ENCODE data around the gene SH3RF3. TPM values are rescaled to one million over a fixed set of nuclear protein-coding genes. Genes with fewer than 3 reads are reported as not detected.

SH3RF3 gene
- total RNA-seq, 1 donor, result 0.54 TPM

DNA sequence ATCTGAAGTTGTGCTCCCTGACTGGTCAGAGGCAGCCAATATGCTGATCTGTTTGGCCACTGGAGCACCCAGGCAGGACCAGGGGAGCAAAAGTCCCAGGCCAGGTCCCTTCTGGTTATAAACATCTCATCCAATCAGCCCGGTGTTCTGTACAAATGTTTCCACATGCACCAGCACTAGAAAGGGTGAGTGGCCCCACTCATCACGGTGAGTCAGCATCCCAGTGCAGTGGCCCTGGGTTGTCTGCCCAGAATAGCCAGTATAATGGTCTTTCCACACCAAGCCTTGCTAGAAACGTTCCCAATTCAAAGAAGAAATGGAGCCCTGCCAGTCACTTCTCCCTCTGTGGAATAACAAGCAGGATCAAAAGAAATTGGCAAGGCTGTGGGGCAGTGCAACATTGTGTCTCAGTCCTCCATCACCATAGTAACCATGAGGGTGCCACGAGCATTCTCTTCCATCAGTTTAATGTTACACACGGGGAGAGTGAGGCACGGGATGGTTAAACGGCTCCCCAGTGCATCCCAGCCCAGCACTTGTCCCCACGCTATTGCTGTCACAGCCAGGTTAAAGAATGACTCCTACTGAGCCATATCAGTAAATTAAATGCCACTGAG, 309.9 kb downstream of the SH3RF3 start:
- no peak for DNase-seq (ENCODE audit: low read depth in 2 of 3, low spot score in 2 of 3)

DNA sequence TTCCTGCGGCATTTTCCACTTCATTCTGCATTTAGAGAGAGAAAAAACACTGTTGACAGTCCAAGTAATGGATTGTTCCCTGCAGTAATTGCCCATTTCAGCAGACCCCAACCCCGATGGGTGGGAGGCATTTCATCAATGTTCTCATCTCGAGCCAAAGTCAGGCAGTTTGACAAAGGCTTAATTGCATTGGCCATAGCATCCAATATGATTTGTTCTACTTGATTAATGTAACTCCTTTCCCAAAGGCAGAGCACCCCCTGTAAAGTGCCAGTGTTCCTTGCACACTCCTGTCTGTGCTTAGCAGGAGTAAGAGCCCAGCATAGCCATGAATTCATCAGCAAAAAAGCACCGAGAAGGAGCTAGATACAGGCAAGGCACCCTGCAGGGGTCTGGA, 310.4 kb downstream of the SH3RF3 start:
- DNase-seq (ENCODE audit: low read depth in 2 of 3, low spot score in 2 of 3), result no peak

- no peak for DNase-seq (ENCODE audit: low read depth in 2 of 3, low spot score in 2 of 3)
Observed at GRCh38 chr2:109439986-109440385, 311.0 kb downstream of the SH3RF3 start.

DNA sequence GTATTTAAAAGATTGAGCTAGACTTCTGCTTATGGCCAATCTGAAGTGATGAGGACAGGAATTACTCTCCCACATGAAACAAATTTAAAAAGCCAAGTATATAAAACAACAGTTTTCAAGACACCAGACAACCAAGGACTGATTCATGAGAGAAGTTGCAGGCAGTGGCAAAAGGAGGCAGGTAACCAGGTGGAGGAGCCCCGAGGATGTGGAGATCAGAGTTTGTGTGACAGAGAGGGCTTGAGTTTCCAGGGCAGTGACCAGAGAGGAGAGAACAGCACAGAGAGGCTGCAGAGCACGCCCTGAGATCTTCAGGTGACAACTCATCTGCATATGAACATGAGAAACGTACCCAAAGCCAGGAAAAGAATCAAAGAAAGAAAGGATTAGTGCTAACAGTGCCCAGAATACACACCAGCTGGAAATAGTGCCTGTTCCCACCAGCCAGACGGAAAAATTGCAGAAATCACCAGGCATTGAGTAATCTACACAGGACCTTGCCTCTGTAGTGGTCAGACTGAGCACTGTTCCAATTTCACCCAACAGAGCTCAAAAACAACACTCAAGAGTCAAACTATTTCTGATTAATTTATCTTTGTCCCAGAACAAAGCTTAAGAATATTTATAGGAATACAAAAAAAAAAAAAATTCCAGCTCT, 311.6 kb downstream of the SH3RF3 start:
- no peak for DNase-seq (ENCODE audit: low read depth in 2 of 3, low spot score in 2 of 3)

- DNase-seq (ENCODE audit: low read depth in 2 of 3, low spot score in 2 of 3), result no peak
Observed at GRCh38 chr2:109442715-109443319, 313.8 kb downstream of the SH3RF3 start.

- no peak for DNase-seq (ENCODE audit: low read depth in 2 of 3, low spot score in 2 of 3)
Observed at GRCh38 chr2:109444916-109445315, 315.9 kb downstream of the SH3RF3 start.

DNA sequence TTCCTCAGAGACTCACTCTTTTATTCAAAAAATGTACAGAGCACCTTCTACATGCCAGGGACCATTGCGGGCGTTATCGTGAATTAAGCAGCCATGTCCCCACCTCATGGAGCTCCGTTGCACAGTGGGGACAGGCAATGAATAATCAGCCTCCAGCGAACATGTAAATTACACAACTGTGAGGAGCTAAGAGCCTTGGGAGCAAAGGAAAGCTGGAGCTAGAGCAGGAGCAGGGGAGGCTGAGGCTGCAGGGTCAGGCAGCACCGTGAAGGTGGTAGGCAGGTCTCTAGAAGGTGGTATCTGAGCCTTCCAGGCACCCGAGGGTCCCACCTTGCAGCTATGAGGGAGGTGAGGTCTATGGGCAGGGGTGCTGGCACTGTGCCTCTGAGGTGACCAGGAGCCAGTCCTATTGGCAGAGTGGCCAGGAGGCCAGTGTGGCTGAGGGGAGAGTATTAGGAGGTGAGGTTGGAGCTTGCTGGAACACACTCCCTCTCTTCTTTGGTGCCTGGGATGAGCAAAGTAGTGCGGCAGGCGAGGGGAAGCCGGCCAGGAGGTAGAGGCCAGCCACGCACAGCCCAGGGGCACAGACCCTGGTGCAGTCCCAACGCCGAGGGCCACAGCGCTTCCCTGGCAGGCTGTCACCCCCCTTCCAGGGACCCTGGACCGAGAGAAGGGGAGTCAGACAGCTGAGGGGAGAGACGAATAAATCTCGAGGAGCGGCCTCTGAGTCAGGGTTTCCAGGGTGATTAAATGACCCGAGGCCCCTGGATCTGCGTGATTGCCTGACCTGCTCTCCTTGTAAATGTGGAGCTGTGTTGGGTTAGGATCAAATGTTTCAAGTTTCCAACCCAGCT, 317.5 kb downstream of the SH3RF3 start:
- DNase-seq (ENCODE audit: low read depth in 2 of 3, low spot score in 2 of 3), result no peak

DNA sequence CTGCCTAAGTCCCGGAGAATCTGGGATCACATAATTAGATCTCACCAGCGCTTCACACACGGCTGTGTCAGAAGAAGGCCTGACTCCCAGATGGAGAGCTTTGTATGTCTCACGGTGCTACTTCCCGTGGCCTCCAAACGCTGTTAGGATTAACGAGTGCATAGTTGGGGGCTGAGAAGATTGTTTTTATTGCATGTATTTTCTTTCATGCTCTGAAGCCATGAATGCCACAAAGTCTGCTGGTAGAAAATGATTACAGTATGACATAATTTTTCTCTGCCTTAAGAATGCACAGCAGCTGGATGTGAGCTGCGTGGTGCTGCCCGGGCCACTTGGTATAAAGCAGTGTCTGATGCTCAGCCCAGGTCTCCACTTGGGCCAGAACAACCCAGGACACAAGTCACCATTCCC, 318.3 kb downstream of the SH3RF3 start:
- DNase-seq (ENCODE audit: low read depth in 2 of 3, low spot score in 2 of 3), result no peak

DNA sequence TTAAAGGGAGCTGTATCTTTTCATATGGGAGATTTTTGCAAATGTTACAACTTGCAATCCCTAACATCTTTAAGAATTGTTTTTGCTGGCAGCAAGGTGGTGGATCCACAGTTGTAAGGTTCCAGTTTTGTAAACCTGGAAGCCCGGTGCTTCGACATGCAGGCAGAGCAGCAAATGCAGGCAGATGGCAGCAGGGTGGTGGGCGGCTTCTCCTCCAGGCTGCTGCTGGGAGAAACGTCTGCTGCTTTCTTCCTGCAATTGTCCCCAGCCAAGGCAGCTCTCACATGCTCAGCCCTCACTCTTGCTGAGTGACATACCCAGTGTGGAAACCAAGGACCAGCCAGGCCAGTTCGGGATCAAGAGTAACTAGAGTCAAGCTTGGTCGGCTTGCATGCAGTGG, 318.8 kb downstream of the SH3RF3 start:
- no peak for DNase-seq (ENCODE audit: low read depth in 2 of 3, low spot score in 2 of 3)

DNA sequence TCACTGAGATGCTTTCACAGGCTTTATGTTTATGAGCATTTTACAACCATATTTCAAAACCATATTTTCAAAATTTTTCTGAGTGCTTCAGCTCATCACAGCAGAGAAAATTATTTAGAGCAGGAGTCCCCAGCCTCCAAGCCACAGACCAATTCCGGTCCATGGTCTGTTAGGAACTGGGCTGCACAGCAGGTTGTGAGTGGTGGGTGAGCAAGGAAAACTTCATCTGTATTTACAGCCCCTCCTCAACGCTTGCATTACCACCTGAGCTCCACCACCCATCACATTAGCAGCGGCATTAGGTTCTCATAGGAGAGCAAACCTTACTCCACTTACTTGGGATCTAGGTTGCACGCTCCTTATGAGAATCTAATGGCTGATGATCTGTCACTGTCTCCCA, 319.2 kb downstream of the SH3RF3 start:
- no peak for DNase-seq (ENCODE audit: low read depth in 2 of 3, low spot score in 2 of 3)

- peak in 2 of 3 donors; percentile 43 to 81 for DNase-seq (ENCODE audit: low read depth in 2 of 3, low spot score in 2 of 3)
Observed at GRCh38 chr2:109448946-109449788, 320.2 kb downstream of the SH3RF3 start.

- no peak for DNase-seq (ENCODE audit: low read depth in 2 of 3, low spot score in 2 of 3)
Observed at GRCh38 chr2:109450574-109451273, 321.7 kb downstream of the SH3RF3 start.

GRCh38 chr2:109451671-109452070, 322.7 kb downstream of the SH3RF3 start:
- DNase-seq (ENCODE audit: low read depth in 2 of 3, low spot score in 2 of 3), result no peak

DNA sequence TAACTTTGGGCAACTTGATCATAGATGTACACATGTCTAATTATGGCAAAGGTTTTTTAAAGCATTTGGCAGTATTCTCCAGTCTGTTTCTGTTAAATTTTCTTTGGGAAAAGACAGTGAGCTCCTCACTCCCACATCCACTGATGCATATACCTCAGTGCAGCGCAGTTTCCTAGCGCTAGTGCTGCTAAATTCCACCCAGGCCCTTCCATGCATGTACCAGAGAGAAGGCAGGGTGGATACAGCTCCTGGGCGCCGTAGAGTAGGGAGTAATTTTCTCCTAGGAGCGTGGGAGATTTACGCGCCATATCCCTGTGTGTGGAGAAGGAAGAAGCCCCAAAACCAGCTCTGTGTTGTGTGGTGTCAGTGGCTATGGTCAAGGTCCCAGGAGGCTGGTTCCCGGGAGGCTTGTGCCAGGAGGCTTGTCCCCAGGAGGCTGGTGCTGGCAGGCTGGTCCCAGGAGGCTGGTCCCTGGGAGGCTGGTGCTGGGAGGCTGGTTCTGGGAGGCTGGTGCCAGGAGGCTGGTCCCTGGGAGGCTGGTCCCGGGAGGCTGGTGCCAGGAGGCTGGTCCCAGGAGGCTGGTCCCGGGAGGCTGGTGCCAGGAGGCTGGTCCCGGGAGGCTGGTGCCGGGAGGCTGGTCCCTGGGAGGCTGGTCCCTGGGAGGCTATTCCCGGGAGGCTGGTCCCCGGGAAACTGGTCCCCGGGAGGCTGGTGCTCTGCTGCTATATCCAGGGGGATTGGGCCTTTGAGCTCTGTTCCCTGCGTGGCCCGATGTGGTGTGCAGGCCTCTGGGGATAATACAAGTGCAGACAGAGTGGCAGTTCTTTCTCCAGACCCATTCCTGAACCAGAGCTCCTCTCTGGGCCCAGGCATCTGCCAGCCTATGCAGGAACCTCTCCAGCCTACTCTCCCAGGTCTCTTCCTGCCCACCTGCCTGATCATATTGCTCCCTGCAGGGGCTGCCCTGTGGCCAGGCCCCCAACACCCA, 323.6 kb downstream of the SH3RF3 start:
- DNase-seq (ENCODE audit: low read depth in 2 of 3, low spot score in 2 of 3), result no peak

DNA sequence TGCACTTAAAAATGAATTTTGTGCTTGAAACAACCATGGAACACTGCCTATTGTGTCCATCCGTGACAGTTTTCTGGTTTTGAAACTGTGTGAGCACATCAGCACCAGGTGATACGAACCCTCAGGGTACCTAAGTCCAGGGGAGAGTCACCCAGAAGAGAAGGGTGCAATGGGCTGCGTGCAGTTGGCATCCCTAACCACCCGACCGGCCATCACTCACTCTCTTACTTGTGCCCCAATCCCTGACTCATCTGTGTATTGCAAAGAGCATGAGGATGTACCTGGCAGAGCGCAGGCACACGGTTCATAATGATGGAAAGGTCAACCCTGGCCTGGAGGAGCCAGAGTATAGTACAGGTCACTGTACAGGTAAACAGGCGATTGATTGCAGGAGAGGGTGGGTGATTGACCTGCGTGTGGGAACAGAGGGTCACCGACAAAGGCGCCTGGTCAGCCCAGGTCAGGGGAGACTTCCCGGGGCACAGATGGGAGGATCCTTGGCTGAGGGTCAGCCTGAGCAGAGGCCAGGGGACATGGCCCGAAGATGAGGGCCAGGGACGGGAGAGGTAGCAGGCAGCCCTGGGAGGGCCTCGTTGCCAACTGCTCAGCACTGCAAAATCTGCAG, 324.5 kb downstream of the SH3RF3 start:
- DNase-seq (ENCODE audit: low read depth in 2 of 3, low spot score in 2 of 3), result no peak

GRCh38 chr2:109454304-109454703, 325.3 kb downstream of the SH3RF3 start:
- DNase-seq (ENCODE audit: low read depth in 2 of 3, low spot score in 2 of 3), result no peak

- no peak for DNase-seq (ENCODE audit: low read depth in 2 of 3, low spot score in 2 of 3)
Observed at GRCh38 chr2:109454765-109455394, 325.9 kb downstream of the SH3RF3 start.
